ENCODE results near the gene EPHA2.

EPHA2 gene

DNA sequence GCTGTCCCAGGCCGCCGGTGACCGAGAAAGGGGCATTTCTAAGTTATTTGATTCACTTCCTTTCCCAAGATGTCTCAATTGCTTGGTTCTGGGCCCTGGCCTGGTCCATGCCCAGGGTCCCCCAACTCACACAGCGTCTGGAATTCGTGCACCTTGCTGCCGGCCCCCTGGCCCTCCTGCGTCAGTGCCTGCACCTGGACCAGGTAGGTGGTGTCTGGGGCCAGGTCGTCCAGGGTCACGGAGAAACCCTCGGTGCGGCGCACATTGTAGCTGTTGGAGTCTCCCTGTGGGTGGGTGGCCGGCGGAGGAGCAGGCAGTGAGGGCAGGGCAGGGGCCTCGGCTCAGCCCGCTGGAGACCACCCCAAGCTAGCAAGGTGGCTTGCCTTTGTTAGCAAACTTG lies 21.0 kb downstream of the EPHA2 start:
- no peak for DNase-seq (ENCODE audit: low read depth in 2 of 2)

DNA sequence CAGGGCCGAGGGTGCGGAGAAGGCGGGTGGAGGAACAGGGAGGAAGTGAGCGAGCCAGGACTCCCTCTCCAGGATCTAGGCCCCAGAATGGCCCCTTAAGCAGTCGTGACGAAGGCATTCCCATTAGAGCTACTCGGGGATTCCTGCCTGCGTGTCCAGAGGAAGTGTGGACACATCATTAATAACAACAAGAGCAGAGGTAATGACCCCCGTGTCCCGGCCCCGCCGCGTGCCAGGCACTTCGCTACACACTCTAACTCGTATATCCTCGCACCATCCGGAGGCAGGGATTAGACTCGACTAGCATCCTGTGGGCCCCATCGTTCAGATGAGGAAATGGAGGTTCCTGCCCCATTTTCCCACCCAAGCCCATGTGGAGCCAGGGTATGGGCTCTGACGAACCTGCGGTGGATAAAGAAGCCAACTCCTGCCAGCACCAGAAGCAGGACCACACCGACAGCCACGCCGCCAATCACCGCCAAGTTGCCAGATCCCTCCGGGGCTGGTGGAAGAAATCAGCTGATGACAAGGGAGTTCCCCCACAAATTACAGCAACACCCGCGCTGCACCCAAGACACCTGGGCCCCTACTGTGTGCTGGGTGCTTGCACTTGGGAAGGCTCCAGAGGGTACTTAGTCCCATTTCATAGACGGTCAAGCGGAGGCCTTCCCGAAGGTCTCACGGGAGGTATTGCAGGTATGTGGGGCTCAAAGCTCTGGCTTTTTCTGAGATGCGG lies 21.6 kb downstream of the EPHA2 start:
- no peak for DNase-seq (ENCODE audit: low read depth in 2 of 2)

GRCh38 chr1:16133007-16133961 lies 22.6 kb downstream of the EPHA2 start:
- no peak for DNase-seq (ENCODE audit: low read depth in 2 of 2)

GRCh38 chr1:16132325-16132785 lies 23.5 kb downstream of the EPHA2 start:
- no peak for DNase-seq (ENCODE audit: low read depth in 2 of 2)

DNA sequence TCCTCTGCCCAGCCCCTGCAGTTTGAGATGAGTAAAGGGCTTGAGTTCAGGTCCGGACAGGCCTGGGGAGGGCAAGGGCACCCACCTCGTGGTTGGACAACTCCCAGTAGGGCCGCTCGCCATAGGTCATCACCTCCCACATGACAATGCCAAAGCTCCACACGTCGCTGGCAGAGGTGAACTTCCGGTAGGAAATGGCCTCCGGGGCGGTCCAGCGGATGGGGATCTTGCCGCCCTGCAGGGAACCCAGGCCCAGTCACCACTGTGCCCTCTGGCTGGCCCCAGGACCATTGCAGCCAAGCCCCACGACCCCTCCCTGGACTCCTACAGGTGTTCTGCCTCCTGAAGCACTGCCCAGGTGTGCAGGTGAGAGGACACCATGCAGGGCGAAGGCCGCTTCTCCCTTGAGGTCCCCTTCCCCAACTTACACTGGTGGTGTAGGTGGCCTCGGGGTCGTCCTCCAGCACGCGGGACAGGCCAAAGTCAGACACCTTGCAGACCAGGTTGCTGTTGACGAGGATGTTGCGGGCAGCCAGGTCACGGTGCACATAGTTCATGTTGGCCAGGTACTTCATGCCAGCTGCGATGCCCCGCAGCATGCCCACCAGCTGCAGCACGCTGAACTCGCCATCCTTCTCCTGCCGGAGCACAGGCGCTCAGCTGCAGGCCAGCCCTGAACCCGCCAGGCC lies 24.1 kb downstream of the EPHA2 start:
- DNase-seq (ENCODE audit: low read depth in 2 of 2) = no peak

DNA sequence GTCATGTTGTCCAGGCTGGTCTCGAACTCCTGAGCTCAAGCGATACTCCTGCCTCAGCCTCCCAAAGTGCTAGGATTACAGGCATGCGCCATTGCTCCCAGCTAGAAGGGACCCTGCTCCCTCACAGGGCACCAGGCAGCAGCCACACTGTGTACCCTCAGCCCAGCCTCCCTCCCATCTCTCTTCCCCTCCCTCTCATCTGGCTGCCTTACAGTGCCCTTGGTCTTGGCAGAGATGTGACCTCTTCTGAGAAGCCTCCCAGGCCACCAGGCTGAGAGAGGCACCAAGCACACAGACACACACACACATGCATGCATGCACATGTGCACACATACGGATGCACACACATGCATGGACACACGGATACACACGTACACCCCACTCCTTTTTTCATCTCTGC lies 25.0 kb downstream of the EPHA2 start:
- DNase-seq (ENCODE audit: low read depth in 2 of 2) = no peak

DNA sequence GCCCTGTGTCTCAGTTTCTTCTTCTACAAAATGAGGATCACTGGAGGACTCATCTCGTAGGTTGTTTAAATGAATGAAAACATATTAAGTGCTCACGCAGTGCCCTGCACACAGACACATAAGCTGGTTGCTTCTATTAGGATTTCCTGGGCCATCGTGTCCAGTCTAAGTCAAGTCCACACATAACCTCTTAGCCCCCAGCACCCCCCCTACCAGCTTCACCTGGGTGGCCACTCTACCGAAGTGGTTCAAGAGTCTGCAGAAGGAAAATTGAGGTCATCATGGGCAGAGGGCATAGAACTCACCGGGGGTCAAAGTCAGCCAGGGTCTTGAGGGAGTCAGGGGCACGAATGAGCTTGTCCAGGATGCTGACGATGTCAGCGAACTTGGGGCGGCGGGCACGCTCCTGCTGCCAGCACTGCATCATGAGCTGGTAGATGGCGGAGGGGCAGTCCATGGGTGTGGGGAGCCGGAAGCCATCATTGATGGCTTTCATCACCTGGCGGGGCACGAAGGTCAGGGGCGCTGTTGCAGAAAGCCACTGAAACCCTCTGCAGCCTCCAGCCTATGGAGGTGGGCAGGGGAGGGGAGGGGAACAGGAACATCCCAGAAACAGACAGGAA lies 25.8 kb downstream of the EPHA2 start:
- no peak for DNase-seq (ENCODE audit: low read depth in 2 of 2)

DNA sequence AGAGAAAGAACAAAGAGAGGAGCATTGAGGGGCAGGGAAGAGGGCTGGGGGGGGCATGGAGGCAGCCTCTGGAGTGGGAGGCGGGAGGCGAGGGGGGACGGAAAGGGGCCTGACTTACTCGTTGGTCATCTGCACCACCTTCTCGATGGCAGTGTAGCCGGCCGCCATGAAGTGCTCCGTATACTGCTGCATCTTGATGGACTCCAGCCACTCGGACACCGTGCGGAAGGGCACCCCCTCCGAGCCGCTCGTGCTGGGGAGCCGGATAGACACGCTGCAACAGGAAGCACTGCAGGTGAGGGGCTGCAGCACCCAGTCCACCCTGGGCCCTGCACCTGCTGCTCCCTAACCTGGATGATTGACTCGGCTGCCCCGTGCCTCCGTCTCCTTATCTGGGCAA lies 26.6 kb downstream of the EPHA2 start:
- no peak for DNase-seq (ENCODE audit: low read depth in 2 of 2)

- DNase-seq (ENCODE audit: low read depth in 2 of 2) = no peak
Measured at GRCh38 chr1:16128338-16128741, 27.5 kb downstream of the EPHA2 start.

DNA sequence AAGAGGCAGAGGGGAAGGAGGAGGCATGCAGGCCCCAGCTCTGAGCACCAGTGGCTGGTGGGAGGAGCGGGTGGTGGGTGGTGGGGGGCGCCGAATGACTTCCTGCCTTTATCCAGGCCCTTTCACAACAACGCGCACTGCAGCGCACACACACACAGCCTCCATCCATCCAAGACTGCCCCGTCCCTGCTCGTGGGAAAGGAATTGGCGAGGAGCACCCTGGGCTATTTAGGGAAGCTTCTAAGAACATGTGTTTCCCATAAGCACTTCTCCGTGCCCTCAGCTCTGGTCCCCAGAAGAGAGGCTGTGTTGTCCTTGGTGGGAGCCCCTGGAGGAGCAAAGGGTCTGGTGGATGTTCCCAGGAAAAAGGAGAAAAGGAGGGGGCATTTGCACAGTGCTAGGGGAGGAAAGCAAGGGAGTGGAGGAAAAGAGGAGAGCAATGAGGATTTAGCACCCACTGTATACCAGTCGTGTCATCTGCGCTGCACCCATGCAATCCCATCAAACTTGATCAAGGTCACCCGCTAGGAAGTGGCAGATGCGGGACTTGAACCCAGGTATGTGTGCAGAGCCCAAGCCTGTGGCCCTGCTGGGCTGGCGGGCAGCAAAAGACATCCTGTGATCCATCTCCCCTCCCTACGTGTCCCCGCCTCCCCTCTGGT lies 28.1 kb downstream of the EPHA2 start:
- DNase-seq (ENCODE audit: low read depth in 2 of 2) = no peak

GRCh38 chr1:16126743-16127515 lies 28.9 kb downstream of the EPHA2 start:
- DNase-seq (ENCODE audit: low read depth in 2 of 2) = no peak

DNA sequence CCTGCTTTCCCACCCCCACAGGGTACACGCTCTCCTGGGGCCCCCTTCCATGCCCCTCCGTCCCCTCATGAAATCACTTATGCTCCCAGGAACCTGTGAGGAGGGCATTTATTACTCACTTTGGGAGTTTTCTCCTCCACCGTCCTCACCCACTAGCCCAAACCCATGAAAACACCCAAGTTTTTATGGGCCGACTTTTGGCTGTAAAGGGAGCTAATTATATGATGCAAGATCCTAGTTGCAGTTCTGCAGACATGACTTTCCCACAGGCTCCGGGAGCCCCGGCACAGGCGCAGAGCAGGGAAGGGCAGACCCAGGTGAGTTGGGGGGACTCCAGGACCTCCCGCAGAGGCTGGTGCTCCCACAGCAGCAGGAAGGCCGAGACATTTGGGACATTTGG lies 29.7 kb downstream of the EPHA2 start:
- DNase-seq (ENCODE audit: low read depth in 2 of 2) = no peak

DNA sequence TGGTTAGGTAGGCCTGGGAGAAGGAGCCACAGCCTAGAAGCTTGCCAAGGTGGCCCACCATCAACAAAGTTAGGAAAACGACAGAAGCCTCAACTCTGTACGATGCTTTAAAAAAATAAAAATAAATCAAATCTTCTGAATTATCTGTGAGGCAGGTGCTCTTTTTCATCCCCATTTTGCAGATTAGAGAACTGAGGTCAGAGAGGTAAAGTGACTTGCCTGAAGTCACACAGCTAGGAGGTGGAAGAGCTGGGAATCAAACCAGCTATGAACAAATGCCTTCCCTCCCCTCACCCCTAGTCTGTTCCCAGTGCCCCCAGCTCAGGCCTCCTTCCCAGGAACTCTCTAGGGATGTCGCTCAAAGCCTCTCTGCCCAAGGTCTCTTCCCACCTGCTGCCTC lies 30.4 kb downstream of the EPHA2 start:
- no peak for DNase-seq (ENCODE audit: low read depth in 2 of 2)

DNA sequence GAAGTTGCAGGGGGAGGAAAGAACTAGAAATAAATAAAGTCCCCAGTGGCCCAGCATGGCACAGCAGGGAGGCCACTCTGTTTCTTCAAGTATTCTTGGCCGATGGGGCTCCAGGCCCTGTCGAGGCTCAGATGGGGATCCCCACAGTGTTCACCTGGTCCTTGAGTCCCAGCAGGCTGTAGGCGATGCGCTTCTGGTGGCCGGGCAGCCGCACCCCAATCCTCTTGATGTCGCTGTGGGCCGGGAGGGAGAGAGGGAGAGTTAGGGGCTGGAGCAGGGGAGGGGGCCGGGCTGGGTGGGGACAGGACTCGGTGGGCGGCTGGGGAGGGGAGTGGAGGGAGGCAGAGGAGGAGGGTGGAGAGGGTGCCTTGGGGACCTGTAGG lies 30.8 kb downstream of the EPHA2 start:
- DNase-seq (ENCODE audit: low read depth in 2 of 2) = no peak

- DNase-seq (ENCODE audit: low read depth in 2 of 2) = no peak
Measured at GRCh38 chr1:16124377-16125087, 31.3 kb downstream of the EPHA2 start.

DNA sequence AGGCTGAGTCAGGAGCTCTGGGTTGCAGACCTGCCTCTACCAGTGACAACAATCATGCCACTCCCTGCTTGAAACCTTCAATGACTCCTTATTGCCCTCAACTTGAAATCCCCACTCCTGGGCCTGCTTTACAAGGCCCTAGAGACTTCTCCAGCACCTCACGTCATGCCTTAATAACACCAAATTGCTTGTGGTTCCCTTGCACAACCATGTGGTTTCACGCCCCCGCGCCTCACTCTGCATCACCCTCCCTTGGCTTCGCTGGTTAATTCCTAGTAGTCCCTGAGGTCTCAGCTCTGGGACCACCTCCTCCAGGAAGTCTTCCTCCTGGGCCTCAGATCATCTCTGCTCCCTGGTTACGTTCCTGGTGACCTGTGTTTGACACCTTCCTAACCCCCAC lies 33.0 kb downstream of the EPHA2 start:
- peak; percentile 36 to 40 for DNase-seq (ENCODE audit: low read depth in 2 of 2)

- no peak for DNase-seq (ENCODE audit: low read depth in 2 of 2)
Measured at GRCh38 chr1:16122350-16122881, 33.5 kb downstream of the EPHA2 start.

- no peak for DNase-seq (ENCODE audit: low read depth in 2 of 2)
Measured at GRCh38 chr1:16120940-16121410, 34.9 kb downstream of the EPHA2 start.

- DNase-seq (ENCODE audit: low read depth in 2 of 2) = no peak
Measured at GRCh38 chr1:16120407-16120806, 35.5 kb downstream of the EPHA2 start.

GRCh38 chr1:16119926-16120325 lies 35.9 kb downstream of the EPHA2 start:
- no peak for DNase-seq (ENCODE audit: low read depth in 2 of 2)
